CD14-positive monocyte (primary cell): ENCODE results near the gene KCNB1. TPM values are rescaled to one million over a fixed set of nuclear protein-coding genes. Genes with fewer than 3 reads are reported as not detected.

Source experiments
- DNase-seq, 3 donors: peaks; one replicate each; pipeline ENCODE4 v3.0.0-alpha.2; 2011 to 2022
- H2AFZ ChIP-seq: 2 replicates; pipeline ENCODE4 v1.6.0; 2012; ENCODE audit warnings: mild to moderate bottlenecking, low read depth, low read length, inconsistent platforms; ENCODE audit not compliant: insufficient read depth, poor library complexity, severe bottlenecking
- H3K27ac ChIP-seq, 2 donors: 1 replicate in 1 of 2; 2 replicates in 1 of 2; pipeline ENCODE4 v1.5.1; 2012 to 2013; ENCODE audit warnings: low read length in 2 of 2, control low read depth in 1 of 2, inconsistent platforms in 1 of 2, low read depth in 1 of 2, mild to moderate bottlenecking in 1 of 2
- H3K27me3 ChIP-seq, 2 donors: one replicate each; pipeline versions ENCODE4 v1.6.0 to v1.6.1; 2011 to 2013; ENCODE audit warnings: low read length in 2 of 2; ENCODE audit not compliant: control insufficient read depth in 2 of 2, insufficient read depth in 2 of 2
- H3K36me3 ChIP-seq, 2 donors: replicated peaks in 1 of 2; 1 replicate in 1 of 2; 2 replicates in 1 of 2; pipeline versions ENCODE4 v1.5.1 to v1.6.1; 2012 to 2013; ENCODE audit warnings: low read length in 2 of 2, control low read depth in 1 of 2, inconsistent platforms in 1 of 2, mild to moderate bottlenecking in 1 of 2; ENCODE audit not compliant: insufficient read depth in 2 of 2, control insufficient read depth in 1 of 2
- H3K4me1 ChIP-seq, 2 donors: 1 replicate in 1 of 2; 2 replicates in 1 of 2; pipeline versions ENCODE4 v1.5.1 to v1.6.1; 2012 to 2013; ENCODE audit warnings: low read length in 2 of 2, control low read depth in 1 of 2, inconsistent platforms in 1 of 2, mild to moderate bottlenecking in 1 of 2, moderate library complexity in 1 of 2; ENCODE audit not compliant: insufficient read depth in 2 of 2, control insufficient read depth in 1 of 2
- H3K4me2 ChIP-seq: replicated peaks from 2 replicates; pipeline ENCODE3; 2012; ENCODE audit warnings: low read length, moderate library complexity, mild to moderate bottlenecking; ENCODE audit not compliant: poor library complexity, severe bottlenecking; ENCODE audit errors: extremely low read depth
- H3K4me3 ChIP-seq, 3 experiments: fragments of 200-600 bp in 1 of 3; sonication (generic) in 1 of 3; replicated peaks in 1 of 3; 1 replicate in 2 of 3; 2 replicates in 1 of 3; pipeline ENCODE4 v1.5.1; 2011 to 2013; ENCODE audit warnings: low read length in 3 of 3, mild to moderate bottlenecking in 3 of 3, control low read depth in 2 of 3, low read depth in 2 of 3, inconsistent platforms in 1 of 3, moderate library complexity in 1 of 3
- H3K79me2 ChIP-seq: 2 replicates; pipeline ENCODE4 v1.6.0; 2012; ENCODE audit warnings: mild to moderate bottlenecking, control low read depth, inconsistent platforms, low read length, moderate library complexity; ENCODE audit not compliant: insufficient read depth
- H3K9ac ChIP-seq: 2 replicates; pipeline ENCODE4 v1.6.0; 2017; ENCODE audit warnings: low read length, mild to moderate bottlenecking; ENCODE audit not compliant: insufficient read depth, poor library complexity, severe bottlenecking
- H3K9me3 ChIP-seq, 2 donors: replicated peaks in 1 of 2; 1 replicate in 1 of 2; 2 replicates in 1 of 2; pipeline versions ENCODE4 v1.5.1 to v1.6.1; 2012 to 2013; ENCODE audit warnings: low read length in 2 of 2, control low read depth in 1 of 2; ENCODE audit not compliant: control insufficient read depth in 1 of 2, insufficient read depth in 1 of 2
- H4K20me1 ChIP-seq: 2 replicates; pipeline ENCODE4 v1.6.0; 2012; ENCODE audit warnings: mild to moderate bottlenecking, low read length, control low read depth, moderate library complexity; ENCODE audit not compliant: insufficient read depth
- H3K27ac Mint-ChIP-seq, 7 donors: one replicate each; pipeline ENCODE4 v1.8.0; 2020; ENCODE audit warnings: mild to moderate bottlenecking in 7 of 7, mixed read lengths in 7 of 7, moderate library complexity in 6 of 7, inconsistent platforms in 2 of 7
- H3K27me3 Mint-ChIP-seq, 3 donors: one replicate each; pipeline ENCODE4 v1.8.0; 2021 to 2022; ENCODE audit warnings: low read depth in 3 of 3, mild to moderate bottlenecking in 3 of 3, mixed read lengths in 3 of 3, moderate library complexity in 3 of 3, inconsistent platforms in 1 of 3
- H3K36me3 Mint-ChIP-seq, 2 donors: one replicate each; pipeline ENCODE4 v1.8.0; 2020; ENCODE audit warnings: mixed read lengths in 2 of 2, inconsistent platforms in 1 of 2, mild to moderate bottlenecking in 1 of 2
- H3K4me1 Mint-ChIP-seq: one replicate; pipeline ENCODE4 v1.8.0; 2020; ENCODE audit warnings: mild to moderate bottlenecking, mixed read lengths
- H3K4me3 Mint-ChIP-seq, 2 donors: one replicate each; pipeline ENCODE4 v1.8.0; 2020; ENCODE audit warnings: mild to moderate bottlenecking in 2 of 2, mixed read lengths in 2 of 2, moderate library complexity in 1 of 2
- H3K9me3 Mint-ChIP-seq, 7 donors: one replicate each; pipeline ENCODE4 v1.8.0; 2020 to 2022; ENCODE audit warnings: mixed read lengths in 7 of 7, mild to moderate bottlenecking in 6 of 7, moderate library complexity in 6 of 7, inconsistent platforms in 2 of 7
- WGBS: methylation state at CpG from one replicate; pipeline ENCODE4 v1.1.5; 2013; ENCODE audit warnings: missing lambda C conversion rate; ENCODE audit not compliant: insufficient coverage; 5-methylcytosine and 5-hydroxymethylcytosine counted together
- intact Hi-C, 2 donors: fragments of 100-400 bp; cut with micrococcal nuclease; formaldehyde crosslinking; loops; one replicate each; pipeline versions ENCODE4 v1.15.0 to v1.15.1; 2023
- polyA plus RNA-seq, 3 donors: library from polyadenylated mRNA; depleted of rRNA in 1 of 3; unstranded in 2 of 3; stranded (reverse) in 1 of 3; fragments of 300-500 nt in 2 of 3; fragments of >200 nt in 1 of 3; fragmentation: Illumina TruSeq in 2 of 3; gene quantifications; 1 replicate in 2 of 3; 2 replicates in 1 of 3; pipeline ENCODE4 v1.2.3, GENCODE V29; 2012 to 2021
- TF ChIP-seq, protein P1 (sequence below): fragments of 200-600 bp; IDR thresholded peaks from one replicate; pipeline ENCODE4 v1.8.0; 2022; ENCODE audit warnings: antibody characterized with exemption, mild to moderate bottlenecking

The KCNB1 gene
- polyA plus RNA-seq, 3 donors, result not detected

DNA sequence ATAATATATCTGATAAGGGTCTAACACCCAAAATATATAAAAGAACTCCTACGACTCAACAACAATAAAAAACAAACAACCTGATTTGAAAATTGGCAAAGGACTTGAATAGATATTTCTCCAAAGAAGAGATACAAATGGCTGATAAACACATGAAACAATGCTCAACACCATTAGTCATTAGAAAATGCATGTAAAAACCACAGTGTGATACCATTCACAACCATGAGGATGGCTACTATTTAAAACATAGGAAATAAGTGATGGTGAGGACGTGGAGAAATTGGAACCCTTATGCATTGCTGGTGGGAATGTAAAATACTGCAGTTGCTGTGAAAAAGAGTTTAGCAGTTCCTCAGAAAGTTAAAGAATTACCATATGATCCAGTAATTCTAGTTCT, 44.1 kb upstream of the KCNB1 start:
- Histone ChIP-seq H3K4me2 (no peak overlapping the region), H3K9ac (no peak overlapping the region), H3K27me3 (no peaks in the 10 kb centered on the region), H4K20me1 (no peaks in the 10 kb centered on the region), H3K4me1 (no peaks in the 10 kb centered on the region), H3K27ac (no peak overlapping the region), H3K4me3 (no peak overlapping the region), H3K9me3 (peaks cover 0 to 9% of the 10 kb centered on the region in 2 donors), H3K79me2 (no peaks in the 10 kb centered on the region), H3K36me3 (no peaks in the 10 kb centered on the region), H2AFZ (no peak overlapping the region)
- Mint-ChIP-seq H3K27ac (no peak overlapping the region), H3K4me1 (no peaks in the 10 kb centered on the region), H3K9me3 (peaks cover 4 to 14% (median 11%) of the 10 kb centered on the region in 7 donors), H3K36me3 (no peaks in the 10 kb centered on the region), H3K4me3 (no peak overlapping the region), H3K27me3 (peaks cover 8 to 15% (median 12%) of the 10 kb centered on the region in 3 donors)
- intact Hi-C loops, result no loop called here
- no CpG with 5 or more reads among the region's 2 CpGs for WGBS
- no peak for DNase-seq
- TF ChIP-seq, protein P1, sequence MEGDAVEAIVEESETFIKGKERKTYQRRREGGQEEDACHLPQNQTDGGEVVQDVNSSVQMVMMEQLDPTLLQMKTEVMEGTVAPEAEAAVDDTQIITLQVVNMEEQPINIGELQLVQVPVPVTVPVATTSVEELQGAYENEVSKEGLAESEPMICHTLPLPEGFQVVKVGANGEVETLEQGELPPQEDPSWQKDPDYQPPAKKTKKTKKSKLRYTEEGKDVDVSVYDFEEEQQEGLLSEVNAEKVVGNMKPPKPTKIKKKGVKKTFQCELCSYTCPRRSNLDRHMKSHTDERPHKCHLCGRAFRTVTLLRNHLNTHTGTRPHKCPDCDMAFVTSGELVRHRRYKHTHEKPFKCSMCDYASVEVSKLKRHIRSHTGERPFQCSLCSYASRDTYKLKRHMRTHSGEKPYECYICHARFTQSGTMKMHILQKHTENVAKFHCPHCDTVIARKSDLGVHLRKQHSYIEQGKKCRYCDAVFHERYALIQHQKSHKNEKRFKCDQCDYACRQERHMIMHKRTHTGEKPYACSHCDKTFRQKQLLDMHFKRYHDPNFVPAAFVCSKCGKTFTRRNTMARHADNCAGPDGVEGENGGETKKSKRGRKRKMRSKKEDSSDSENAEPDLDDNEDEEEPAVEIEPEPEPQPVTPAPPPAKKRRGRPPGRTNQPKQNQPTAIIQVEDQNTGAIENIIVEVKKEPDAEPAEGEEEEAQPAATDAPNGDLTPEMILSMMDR, result no peak

DNA sequence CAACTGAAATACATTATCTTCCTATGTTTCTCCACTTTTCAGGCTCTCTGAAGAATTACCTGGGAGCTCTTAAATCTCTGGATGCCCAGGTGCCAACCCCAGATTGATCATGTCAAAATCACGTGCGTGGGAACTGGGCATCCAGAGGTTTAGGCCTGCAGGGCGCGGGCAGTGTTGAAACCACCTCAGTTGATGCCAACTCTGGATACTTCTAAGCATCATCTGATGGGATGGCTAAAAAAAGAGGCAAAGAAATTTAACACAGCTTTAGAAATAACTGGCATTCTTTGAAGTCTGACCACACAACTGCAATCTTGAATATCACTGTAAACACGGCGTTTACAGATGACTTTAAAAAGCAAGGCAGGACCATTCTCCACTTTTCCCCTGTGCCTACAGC, 43.6 kb upstream of the KCNB1 start:
- DNase-seq, result no peak
- H3K27ac ChIP-seq, result no peak overlapping the region
- peaks cover 8 to 15% (median 9%) of the 10 kb centered on the region in 3 donors for H3K27me3 Mint-ChIP-seq
- TF ChIP-seq, protein P1, result no peak
- H3K36me3 ChIP-seq, result no peaks in the 10 kb centered on the region
- no peaks in the 10 kb centered on the region for H3K36me3 Mint-ChIP-seq
- H3K9me3 Mint-ChIP-seq, result peaks cover 4 to 14% (median 11%) of the 10 kb centered on the region in 7 donors
- no peaks in the 10 kb centered on the region for H3K4me1 Mint-ChIP-seq
- no peaks in the 10 kb centered on the region for H4K20me1 ChIP-seq
- H3K4me3 ChIP-seq, result no peak overlapping the region
- no peak overlapping the region for H3K4me2 ChIP-seq
- WGBS, result 100% methylated on average over 4 of the region's 6 CpGs
- intact Hi-C loops, result no loop called here
- H3K79me2 ChIP-seq, result no peaks in the 10 kb centered on the region
- no peak overlapping the region for H3K9ac ChIP-seq
- H3K4me3 Mint-ChIP-seq, result no peak overlapping the region
- H2AFZ ChIP-seq, result no peak overlapping the region
- H3K27ac Mint-ChIP-seq, result no peak overlapping the region
- H3K27me3 ChIP-seq, result no peaks in the 10 kb centered on the region
- H3K4me1 ChIP-seq, result no peaks in the 10 kb centered on the region
- peaks cover 0 to 9% of the 10 kb centered on the region in 2 donors for H3K9me3 ChIP-seq
